ENCODE results near the gene JUND.

JUND gene

GRCh38 chr19:18279266-18279515 is 2.2 kb downstream of the JUND start:
- Histone ChIP-seq H3K36me3 (ENCODE audit: insufficient read depth, low read length) (no peaks in the 10 kb centered on the region), H3K4me1 (ENCODE audit: insufficient read depth, low read length, poor library complexity, severe bottlenecking) (peaks cover 24% of the 10 kb centered on the region), H4K20me1 (ENCODE audit: insufficient read depth, low read length, poor library complexity, severe bottlenecking) (peaks cover 28% of the 10 kb centered on the region), H3K9me2 (replicated peaks; ENCODE audit: low read depth, low read length) (no peaks in the 10 kb centered on the region), H3K4me2 (ENCODE audit: low read depth, low read length, poor library complexity, severe bottlenecking) (peak overlapping the region; percentile 82), H2AFZ (ENCODE audit: low read length) (no peak overlapping the region), H3K27me3 (ENCODE audit: insufficient read depth, low read length, poor library complexity, severe bottlenecking) (peaks cover 4% of the 10 kb centered on the region), H3F3A (ENCODE audit: low read depth) (peaks cover 10% of the 10 kb centered on the region), H3K79me2 (ENCODE audit: insufficient read depth, low read length) (peaks cover 72% of the 10 kb centered on the region), H3K4me3 (ENCODE audit: low read length, poor library complexity, severe bottlenecking) (peak overlapping the region; percentile 84), H3K9ac (ENCODE audit: low read depth, low read length, poor library complexity, severe bottlenecking) (peak overlapping the region; percentile 99), H3K9me3 (ENCODE audit: insufficient read depth, low read depth, low read length) (no peaks in the 10 kb centered on the region)
- no peak for TF ChIP-seq EZH2phosphoT487 (IDR thresholded peaks at IDR 0.05; ENCODE audit: borderline replicate concordance)
- TF ChIP-seq CTCF (conservative IDR thresholded peaks at IDR 0.05; ENCODE audit: low read length): no peak

- no peak for TF ChIP-seq EZH2phosphoT487 (IDR thresholded peaks at IDR 0.05; ENCODE audit: borderline replicate concordance)
- TF ChIP-seq CTCF (conservative IDR thresholded peaks at IDR 0.05; ENCODE audit: low read length): peak; percentile 61
- no peaks in the 10 kb centered on the region for H3K9me3 ChIP-seq (ENCODE audit: insufficient read depth, low read depth, low read length)
- H2AFZ ChIP-seq (ENCODE audit: low read length): no peak overlapping the region
- peak overlapping the region; percentile 84 for H3K4me3 ChIP-seq (ENCODE audit: low read length, poor library complexity, severe bottlenecking)
- H3K9me2 ChIP-seq (replicated peaks; ENCODE audit: low read depth, low read length): no peaks in the 10 kb centered on the region
- no peaks in the 10 kb centered on the region for H3K36me3 ChIP-seq (ENCODE audit: insufficient read depth, low read length)
- H3K9ac ChIP-seq (ENCODE audit: low read depth, low read length, poor library complexity, severe bottlenecking): peak overlapping the region; percentile 99
- peaks cover 72% of the 10 kb centered on the region for H3K79me2 ChIP-seq (ENCODE audit: insufficient read depth, low read length)
- H3K27me3 ChIP-seq (ENCODE audit: insufficient read depth, low read length, poor library complexity, severe bottlenecking): peaks cover 4% of the 10 kb centered on the region
- peaks cover 10% of the 10 kb centered on the region for H3F3A ChIP-seq (ENCODE audit: low read depth)
- H3K4me1 ChIP-seq (ENCODE audit: insufficient read depth, low read length, poor library complexity, severe bottlenecking): peaks cover 24% of the 10 kb centered on the region
- H4K20me1 ChIP-seq (ENCODE audit: insufficient read depth, low read length, poor library complexity, severe bottlenecking): peaks cover 28% of the 10 kb centered on the region
- peak overlapping the region; percentile 82 for H3K4me2 ChIP-seq (ENCODE audit: low read depth, low read length, poor library complexity, severe bottlenecking)
Observed at GRCh38 chr19:18278521-18279265, 2.7 kb downstream of the JUND start.

GRCh38 chr19:18274781-18275356 is 6.6 kb downstream of the JUND start:
- H3K79me2 ChIP-seq (ENCODE audit: insufficient read depth, low read length): peaks cover 50% of the 10 kb centered on the region
- H3K9ac ChIP-seq (ENCODE audit: low read depth, low read length, poor library complexity, severe bottlenecking): no peak overlapping the region

More at GRCh38 chr19:18274781-18275356, 6.6 kb downstream of the JUND start:
- no peak overlapping the region for H3K4me3 ChIP-seq (ENCODE audit: low read length, poor library complexity, severe bottlenecking)
- H3K4me1 ChIP-seq (ENCODE audit: insufficient read depth, low read length, poor library complexity, severe bottlenecking): peaks cover 15% of the 10 kb centered on the region
- no peaks in the 10 kb centered on the region for H3K36me3 ChIP-seq (ENCODE audit: insufficient read depth, low read length)
- H3K27me3 ChIP-seq (ENCODE audit: insufficient read depth, low read length, poor library complexity, severe bottlenecking): peaks cover 1% of the 10 kb centered on the region
- peaks cover 28% of the 10 kb centered on the region for H4K20me1 ChIP-seq (ENCODE audit: insufficient read depth, low read length, poor library complexity, severe bottlenecking)
- H3K4me2 ChIP-seq (ENCODE audit: low read depth, low read length, poor library complexity, severe bottlenecking): no peak overlapping the region
- H3K9me2 ChIP-seq (replicated peaks; ENCODE audit: low read depth, low read length): no peaks in the 10 kb centered on the region
- peaks cover 6% of the 10 kb centered on the region; the same call in 1 of the 2 replicates for H3F3A ChIP-seq (ENCODE audit: low read depth)
- no peak for TF ChIP-seq EZH2phosphoT487 (IDR thresholded peaks at IDR 0.05; ENCODE audit: borderline replicate concordance)
- TF ChIP-seq CTCF (conservative IDR thresholded peaks at IDR 0.05; ENCODE audit: low read length): no peak
- H3K9me3 ChIP-seq (ENCODE audit: insufficient read depth, low read depth, low read length): no peaks in the 10 kb centered on the region
- H2AFZ ChIP-seq (ENCODE audit: low read length): no peak overlapping the region

Measured in Loucy (cell line).